Adrenal gland (tissue), 12 donors: ENCODE measurements around the gene VANGL2. TPM values are rescaled to one million over a fixed set of nuclear protein-coding genes. Genes with fewer than 3 reads are reported as not detected.

Experiments
- DNase-seq, 7 donors: peaks; one replicate each; pipeline ENCODE4 v3.0.0-alpha.2; 2019 to 2020
- H3K27ac ChIP-seq, 5 donors: fragments of 200-600 bp; sonication (generic) in 4 of 5; 1 replicate in 3 of 5; 2 replicates in 2 of 5; pipeline versions ENCODE4 v1.5.1 to v1.8.0; 2016 to 2020; ENCODE audit warnings: mild to moderate bottlenecking in 1 of 5
- H3K27me3 ChIP-seq: fragments of 200-600 bp; 2 replicates; pipeline ENCODE4 v1.8.0; 2021
- H3K36me3 ChIP-seq, 2 donors: fragments of 200-600 bp; replicated peaks in 1 of 2; 1 replicate in 1 of 2; 2 replicates in 1 of 2; pipeline versions ENCODE4 v1.5.1 to v1.8.0; 2018 to 2022
- H3K4me1 ChIP-seq, 2 donors: fragments of 200-600 bp; replicated peaks in 1 of 2; 1 replicate in 1 of 2; 2 replicates in 1 of 2; pipeline versions ENCODE4 v1.5.1 to v1.8.0; 2018 to 2021
- H3K4me3 ChIP-seq, 4 donors: fragments of 200-600 bp; sonication (generic) in 3 of 4; one replicate each; pipeline ENCODE4 v1.5.1; 2016 to 2018
- H3K9me3 ChIP-seq, 3 donors: fragments of 200-600 bp; sonication (generic) in 1 of 3; replicated peaks in 1 of 3; 1 replicate in 2 of 3; 2 replicates in 1 of 3; pipeline versions ENCODE4 v1.5.1 to v1.8.0; 2016 to 2021
- CTCF ChIP-seq, 6 experiments: fragments of 450-650 bp in 4 of 6; fragments of 200-600 bp in 2 of 6; sonication (generic) in 1 of 6; IDR thresholded peaks; 1 replicate in 5 of 6; 2 replicates in 1 of 6; pipeline versions ENCODE4 v1.5.1 to v1.8.0; 2016 to 2021; ENCODE audit warnings: antibody characterized with exemption in 6 of 6, mild to moderate bottlenecking in 2 of 6, moderate library complexity in 1 of 6
- POLR2A ChIP-seq, 2 donors: fragments of 450-650 bp; IDR thresholded peaks; one replicate each; pipeline ENCODE4 v1.6.1; 2017; ENCODE audit warnings: antibody characterized with exemption in 2 of 2, mild to moderate bottlenecking in 2 of 2, moderate library complexity in 1 of 2
- WGBS, 4 donors: extraction: QIAGEN DNeasy Blood & Tissue Kit in 2 of 4; methylation state at CpG; one replicate each; pipeline versions ENCODE4 v1.1.5 to v1.1.7; 2013 to 2017; 5-methylcytosine and 5-hydroxymethylcytosine counted together
- intact Hi-C, 2 donors: fragments of 100-400 bp; cut with DNase I; formaldehyde crosslinking; loops; one replicate each; pipeline versions ENCODE4 v1.14.1 to v1.15.0; 2022 to 2023
- polyA plus RNA-seq, 3 donors: library from polyadenylated mRNA; stranded (reverse); fragments of 200-250 nt in 2 of 3; fragments of 350-450 nt in 1 of 3; fragmentation: Illumina TruSeq in 1 of 3; extraction: RNeasy Lipid Tissue Mini Kit (QIAGEN cat#74804) in 1 of 3; gene quantifications; one replicate each; pipeline ENCODE4 v1.2.3, GENCODE V29; 2013 to 2014
- total RNA-seq, 9 donors: library from RNA; depleted of rRNA in 4 of 9; stranded (reverse); fragments of >200 nt in 4 of 9; fragments of 120-200 nt in 1 of 9; fragmentation: NEBNext Ultra II Directional in 1 of 9; extraction: Animal tissue kit (Norgen Biotek cat#: 25700) in 1 of 9; gene quantifications; one replicate each; pipeline versions ENCODE4 v1.1.0 to v1.2.4, GENCODE V29; 2013 to 2023
- donor health status: healthy with polysubstance abuse.
- donor health status: Bipolar disorder and iron deficiency.
- donor health status: DM: yes; HTN: yes; CAD: no.
- donor health status: DM: no; HTN: no; CAD: no.
- donor health status: DM: no; HTN: no; CAD: no.
- donor health status: DM: yes; HTN: yes; CAD: no.

The VANGL2 gene
- total and polyA plus RNA-seq, 12 donors = 0.20 to 2.2 (median 0.74) TPM

GRCh38 chr1:160363010-160363409 lies 37.4 kb upstream of the VANGL2 start:
- peaks cover 0 to 9% of the 10 kb centered on the region in 2 donors for H3K36me3 ChIP-seq
- H3K27ac ChIP-seq = no peak overlapping the region
- no peaks in the 10 kb centered on the region for H3K4me1 ChIP-seq
- no peak overlapping the region for H3K4me3 ChIP-seq
- no peaks in the 10 kb centered on the region for H3K9me3 ChIP-seq
- no peaks in the 10 kb centered on the region for H3K27me3 ChIP-seq
- DNase-seq = no peak
- intact Hi-C loops = no loop called here
- TF ChIP-seq POLR2A (IDR thresholded peaks at IDR 0.05) (no peak), CTCF (IDR thresholded peaks at IDR 0.05) (no peak)
- 29 to 54% (median 48%) methylated on average over 5 of the region's 5 CpGs for WGBS, 4 donors

- Histone ChIP-seq H3K27me3 (no peaks in the 10 kb centered on the region), H3K9me3 (no peaks in the 10 kb centered on the region), H3K27ac (no peak overlapping the region), H3K4me1 (no peaks in the 10 kb centered on the region), H3K4me3 (no peak overlapping the region), H3K36me3 (no peaks in the 10 kb centered on the region)
- DNase-seq = no peak
- intact Hi-C loops = no loop called here
- 74 to 79% (median 78%) methylated on average over 12 of the region's 12 CpGs for WGBS, 4 donors
- TF ChIP-seq POLR2A (IDR thresholded peaks at IDR 0.05) (no peak), CTCF (IDR thresholded peaks at IDR 0.05) (no peak)
Measured at GRCh38 chr1:160363951-160364735, 36.2 kb upstream of the VANGL2 start.

- no peak overlapping the region for H3K27ac ChIP-seq
- 83 to 100% (median 97%) methylated on average over 1 of the region's 1 CpG for WGBS, 4 donors
- no peaks in the 10 kb centered on the region for H3K4me1 ChIP-seq
- TF ChIP-seq POLR2A (IDR thresholded peaks at IDR 0.05) (no peak), CTCF (IDR thresholded peaks at IDR 0.05) (no peak)
- no peaks in the 10 kb centered on the region for H3K27me3 ChIP-seq
- no peaks in the 10 kb centered on the region for H3K36me3 ChIP-seq
- no peaks in the 10 kb centered on the region for H3K9me3 ChIP-seq
- no peak for DNase-seq
- intact Hi-C loops = no loop called here
- no peak overlapping the region for H3K4me3 ChIP-seq
Measured at GRCh38 chr1:160365325-160365724, 35.0 kb upstream of the VANGL2 start.

- TF ChIP-seq POLR2A (IDR thresholded peaks at IDR 0.05) = no peak
- Histone ChIP-seq H3K4me3 (no peak within 1 kb of the TSS), H3K27me3 (peaks cover 6% of the 10 kb centered on the region), H3K36me3 (no peaks in the 10 kb centered on the region), H3K27ac (no peak within 1 kb of the TSS), H3K9me3 (no peaks in the 10 kb centered on the region), H3K4me1 (no peaks in the 10 kb centered on the region)
- intact Hi-C loops = no loop called here
- peak in 1 of 7 donors; percentile 41 for DNase-seq
- 64 to 68% (median 66%) methylated on average over 11 to 15 of the region's 15 CpGs for WGBS, 4 donors
Measured at GRCh38 chr1:160366731-160367515, 33.4 kb upstream of the VANGL2 start, which contains the start of gene NHLH1. Gene NHLH1, plus strand, starts transcription at chr1:160367071. Its CDS starts 3,661 bp downstream, at chr1:160370732.
